Right lobe of liver (tissue), 4 donors: ENCODE results near the gene BFSP1.

ENCODE experiments used
- POLR2A ChIP-seq: fragments of 450-650 bp; IDR thresholded peaks from one replicate; pipeline ENCODE4 v1.6.1; 2017; ENCODE audit warnings: antibody characterized with exemption, mild to moderate bottlenecking
- TF ChIP-seq, protein P1 (sequence below), 4 donors: fragments of 200-600 bp in 3 of 4; fragments of 450-650 bp in 1 of 4; IDR thresholded peaks; one replicate each; pipeline versions ENCODE4 v1.5.1 to v1.8.0; 2016 to 2022; ENCODE audit warnings: antibody characterized with exemption in 4 of 4, mild to moderate bottlenecking in 2 of 4
- donor health status: DM: no; HTN: no; CAD: no.
- donor health status: DM: no; HTN: no; CAD: no.
- donor health status: DM: no; HTN: yes; CAD: no.

DNA sequence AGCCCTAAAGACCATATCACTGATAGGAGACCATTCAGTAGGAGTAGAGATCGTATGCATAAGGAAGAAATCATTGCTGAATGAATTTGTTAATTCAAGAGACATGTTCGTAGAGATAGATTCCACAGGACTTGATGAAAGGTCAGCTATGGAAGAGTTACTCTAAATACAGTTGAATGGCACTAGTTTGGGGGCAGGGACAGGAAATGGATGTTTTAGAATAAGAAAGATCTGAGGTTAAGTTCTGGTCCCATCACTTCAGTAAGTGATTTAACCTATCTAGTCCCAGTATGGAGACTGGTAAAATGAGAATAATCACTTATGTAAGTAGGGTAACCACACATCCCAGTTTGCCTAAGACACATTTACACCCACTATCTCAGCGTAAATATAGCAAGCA is 2.9 kb upstream of the BFSP1 start:
- TF ChIP-seq, protein P1, sequence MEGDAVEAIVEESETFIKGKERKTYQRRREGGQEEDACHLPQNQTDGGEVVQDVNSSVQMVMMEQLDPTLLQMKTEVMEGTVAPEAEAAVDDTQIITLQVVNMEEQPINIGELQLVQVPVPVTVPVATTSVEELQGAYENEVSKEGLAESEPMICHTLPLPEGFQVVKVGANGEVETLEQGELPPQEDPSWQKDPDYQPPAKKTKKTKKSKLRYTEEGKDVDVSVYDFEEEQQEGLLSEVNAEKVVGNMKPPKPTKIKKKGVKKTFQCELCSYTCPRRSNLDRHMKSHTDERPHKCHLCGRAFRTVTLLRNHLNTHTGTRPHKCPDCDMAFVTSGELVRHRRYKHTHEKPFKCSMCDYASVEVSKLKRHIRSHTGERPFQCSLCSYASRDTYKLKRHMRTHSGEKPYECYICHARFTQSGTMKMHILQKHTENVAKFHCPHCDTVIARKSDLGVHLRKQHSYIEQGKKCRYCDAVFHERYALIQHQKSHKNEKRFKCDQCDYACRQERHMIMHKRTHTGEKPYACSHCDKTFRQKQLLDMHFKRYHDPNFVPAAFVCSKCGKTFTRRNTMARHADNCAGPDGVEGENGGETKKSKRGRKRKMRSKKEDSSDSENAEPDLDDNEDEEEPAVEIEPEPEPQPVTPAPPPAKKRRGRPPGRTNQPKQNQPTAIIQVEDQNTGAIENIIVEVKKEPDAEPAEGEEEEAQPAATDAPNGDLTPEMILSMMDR (IDR thresholded peaks at IDR 0.05) = no peak
- TF ChIP-seq POLR2A = no peak
